ENCODE results near the gene SIMC1.

The SIMC1 gene

GRCh38 chr5:176341325-176342157 is 103.3 kb downstream of the SIMC1 start:
- Histone ChIP-seq H3K4me3 (ENCODE audit: low read length) (no peak overlapping the region), H3K27me3 (ENCODE audit: control insufficient read depth, insufficient read depth, low read length) (no peaks in the 10 kb centered on the region), H3K36me3 (ENCODE audit: control insufficient read depth, insufficient read depth, low read length) (peaks cover 7% of the 10 kb centered on the region), H3K9me3 (ENCODE audit: control insufficient read depth, low read length) (no peaks in the 10 kb centered on the region), H3K4me1 (ENCODE audit: control insufficient read depth, insufficient read depth, low read length) (no peaks in the 10 kb centered on the region), H3K9ac (ENCODE audit: low read length) (no peak overlapping the region)

- no peaks in the 10 kb centered on the region for H3K27me3 ChIP-seq (ENCODE audit: control insufficient read depth, insufficient read depth, low read length)
- H3K4me1 ChIP-seq (ENCODE audit: control insufficient read depth, insufficient read depth, low read length): no peaks in the 10 kb centered on the region
- H3K9ac ChIP-seq (ENCODE audit: low read length): no peak overlapping the region
- peaks cover 7% of the 10 kb centered on the region for H3K36me3 ChIP-seq (ENCODE audit: control insufficient read depth, insufficient read depth, low read length)
- no peaks in the 10 kb centered on the region for H3K9me3 ChIP-seq (ENCODE audit: control insufficient read depth, low read length)
- H3K4me3 ChIP-seq (ENCODE audit: low read length): no peak overlapping the region
Observed at GRCh38 chr5:176342158-176342483, 103.9 kb downstream of the SIMC1 start.

GRCh38 chr5:176342766-176343458 is 104.7 kb downstream of the SIMC1 start:
- Histone ChIP-seq H3K4me1 (ENCODE audit: control insufficient read depth, insufficient read depth, low read length) (no peaks in the 10 kb centered on the region), H3K36me3 (ENCODE audit: control insufficient read depth, insufficient read depth, low read length) (peaks cover 7% of the 10 kb centered on the region), H3K9me3 (ENCODE audit: control insufficient read depth, low read length) (no peaks in the 10 kb centered on the region), H3K9ac (ENCODE audit: low read length) (no peak overlapping the region), H3K4me3 (ENCODE audit: low read length) (no peak overlapping the region), H3K27me3 (ENCODE audit: control insufficient read depth, insufficient read depth, low read length) (no peaks in the 10 kb centered on the region)

- Histone ChIP-seq H3K27me3 (ENCODE audit: control insufficient read depth, insufficient read depth, low read length) (no peaks in the 10 kb centered on the region), H3K9ac (ENCODE audit: low read length) (no peak overlapping the region), H3K36me3 (ENCODE audit: control insufficient read depth, insufficient read depth, low read length) (no peaks in the 10 kb centered on the region), H3K9me3 (ENCODE audit: control insufficient read depth, low read length) (no peaks in the 10 kb centered on the region), H3K4me1 (ENCODE audit: control insufficient read depth, insufficient read depth, low read length) (no peaks in the 10 kb centered on the region), H3K4me3 (ENCODE audit: low read length) (no peak overlapping the region)
Observed at GRCh38 chr5:176350416-176350815, 112.2 kb downstream of the SIMC1 start.

GRCh38 chr5:176352116-176352878 is 114.1 kb downstream of the SIMC1 start:
- Histone ChIP-seq H3K9ac (ENCODE audit: low read length) (no peak overlapping the region), H3K27me3 (ENCODE audit: control insufficient read depth, insufficient read depth, low read length) (no peaks in the 10 kb centered on the region), H3K9me3 (ENCODE audit: control insufficient read depth, low read length) (no peaks in the 10 kb centered on the region), H3K4me1 (ENCODE audit: control insufficient read depth, insufficient read depth, low read length) (no peaks in the 10 kb centered on the region), H3K36me3 (ENCODE audit: control insufficient read depth, insufficient read depth, low read length) (no peaks in the 10 kb centered on the region), H3K4me3 (ENCODE audit: low read length) (no peak overlapping the region)

- Histone ChIP-seq H3K36me3 (ENCODE audit: control insufficient read depth, insufficient read depth, low read length) (no peaks in the 10 kb centered on the region), H3K4me1 (ENCODE audit: control insufficient read depth, insufficient read depth, low read length) (no peaks in the 10 kb centered on the region), H3K9ac (ENCODE audit: low read length) (no peak overlapping the region), H3K9me3 (ENCODE audit: control insufficient read depth, low read length) (no peaks in the 10 kb centered on the region), H3K4me3 (ENCODE audit: low read length) (no peak overlapping the region), H3K27me3 (ENCODE audit: control insufficient read depth, insufficient read depth, low read length) (no peaks in the 10 kb centered on the region)
Observed at GRCh38 chr5:176353533-176353932, 115.3 kb downstream of the SIMC1 start.

- no peak overlapping the region for H3K9ac ChIP-seq (ENCODE audit: low read length)
Observed at GRCh38 chr5:176355400-176356178, 117.4 kb downstream of the SIMC1 start.

GRCh38 chr5:176356179-176356566 is 117.9 kb downstream of the SIMC1 start:
- H3K36me3 ChIP-seq (ENCODE audit: control insufficient read depth, insufficient read depth, low read length): no peaks in the 10 kb centered on the region
- H3K4me1 ChIP-seq (ENCODE audit: control insufficient read depth, insufficient read depth, low read length): no peaks in the 10 kb centered on the region
- H3K27me3 ChIP-seq (ENCODE audit: control insufficient read depth, insufficient read depth, low read length): no peaks in the 10 kb centered on the region
- no peak overlapping the region for H3K4me3 ChIP-seq (ENCODE audit: low read length)
- no peak overlapping the region for H3K9ac ChIP-seq (ENCODE audit: low read length)
- H3K9me3 ChIP-seq (ENCODE audit: control insufficient read depth, low read length): no peaks in the 10 kb centered on the region

More at GRCh38 chr5:176355400-176356178, 117.4 kb downstream of the SIMC1 start:
- no peaks in the 10 kb centered on the region for H3K9me3 ChIP-seq (ENCODE audit: control insufficient read depth, low read length)
- no peaks in the 10 kb centered on the region for H3K27me3 ChIP-seq (ENCODE audit: control insufficient read depth, insufficient read depth, low read length)
- no peaks in the 10 kb centered on the region for H3K36me3 ChIP-seq (ENCODE audit: control insufficient read depth, insufficient read depth, low read length)
- H3K4me3 ChIP-seq (ENCODE audit: low read length): no peak overlapping the region
- no peaks in the 10 kb centered on the region for H3K4me1 ChIP-seq (ENCODE audit: control insufficient read depth, insufficient read depth, low read length)

GRCh38 chr5:176359658-176360057 is 121.4 kb downstream of the SIMC1 start:
- Histone ChIP-seq H3K4me3 (ENCODE audit: low read length) (no peak overlapping the region), H3K9ac (ENCODE audit: low read length) (no peak overlapping the region), H3K27me3 (ENCODE audit: control insufficient read depth, insufficient read depth, low read length) (peaks cover under 1% of the 10 kb centered on the region), H3K36me3 (ENCODE audit: control insufficient read depth, insufficient read depth, low read length) (no peaks in the 10 kb centered on the region), H3K4me1 (ENCODE audit: control insufficient read depth, insufficient read depth, low read length) (peaks cover 5% of the 10 kb centered on the region), H3K9me3 (ENCODE audit: control insufficient read depth, low read length) (no peaks in the 10 kb centered on the region)

- Histone ChIP-seq H3K27me3 (ENCODE audit: control insufficient read depth, insufficient read depth, low read length) (peaks cover 12% of the 10 kb centered on the region), H3K36me3 (ENCODE audit: control insufficient read depth, insufficient read depth, low read length) (no peaks in the 10 kb centered on the region), H3K4me1 (ENCODE audit: control insufficient read depth, insufficient read depth, low read length) (peaks cover 9% of the 10 kb centered on the region), H3K9ac (ENCODE audit: low read length) (peak overlapping the region; percentile 97), H3K9me3 (ENCODE audit: control insufficient read depth, low read length) (no peaks in the 10 kb centered on the region), H3K4me3 (ENCODE audit: low read length) (peak overlapping the region; percentile 97)
Observed at GRCh38 chr5:176360894-176361436, 122.7 kb downstream of the SIMC1 start.

- Histone ChIP-seq H3K4me3 (ENCODE audit: low read length) (peak within 1 kb of the TSS; percentile 97), H3K27me3 (ENCODE audit: control insufficient read depth, insufficient read depth, low read length) (peaks cover 19% of the 10 kb centered on the region), H3K36me3 (ENCODE audit: control insufficient read depth, insufficient read depth, low read length) (no peaks in the 10 kb centered on the region), H3K9me3 (ENCODE audit: control insufficient read depth, low read length) (no peaks in the 10 kb centered on the region), H3K4me1 (ENCODE audit: control insufficient read depth, insufficient read depth, low read length) (peaks cover 14% of the 10 kb centered on the region), H3K9ac (ENCODE audit: low read length) (peak within 1 kb of the TSS; percentile 97)
Observed at GRCh38 chr5:176361437-176362232, 123.4 kb downstream of the SIMC1 start, which contains the start of gene KIAA1191. TSS of gene KIAA1191 (minus strand) at chr5:176361764. CDS start at chr5:176359508, 2,256 bp downstream.
